ENCODE results near the gene POLDIP2.

Gene POLDIP2

DNA sequence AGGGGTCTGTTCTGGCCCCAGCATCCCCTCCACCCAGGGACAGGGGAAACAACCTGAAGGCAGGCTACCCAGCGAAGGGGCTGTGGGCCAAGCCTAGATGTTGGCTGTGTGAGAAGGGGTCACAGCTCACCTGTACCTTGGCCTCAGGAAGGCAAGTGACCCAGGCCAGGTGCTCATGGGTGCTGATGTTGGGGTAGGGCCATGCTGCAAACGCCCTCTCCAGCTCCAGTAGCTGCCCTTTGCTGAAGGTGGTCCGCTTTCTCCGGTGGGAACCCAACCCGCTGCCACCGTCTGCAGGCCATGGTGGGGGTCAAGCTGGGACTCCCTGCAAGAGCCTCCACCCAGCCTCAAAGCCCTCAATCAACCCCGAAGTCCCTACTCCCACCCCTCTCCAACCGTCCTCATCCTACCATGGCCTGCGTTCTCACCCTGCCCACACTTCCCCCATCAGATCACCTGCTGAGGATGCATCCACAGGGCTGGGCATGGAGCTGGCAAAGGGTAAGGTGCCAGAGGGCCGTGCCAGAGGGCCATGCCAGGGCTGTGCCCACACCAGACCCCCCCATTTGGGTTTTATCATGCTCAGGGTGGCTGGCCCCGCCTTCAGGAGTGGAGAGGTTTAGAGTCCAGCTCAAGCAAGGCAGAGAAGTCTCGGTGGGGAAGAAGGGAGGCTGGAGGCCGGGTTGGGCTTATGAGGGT is 7.5 kb upstream of the POLDIP2 start, which contains the start of gene SEBOX:
Gene SEBOX (minus strand): TSS at position 535 of the 699 bp plus-strand sequence. CDS start 48 bp downstream, at position 487.
- H3K36me3 Mint-ChIP-seq (ENCODE audit: low read depth) = peaks cover 55% of the 10 kb centered on the region
- H3K4me1 Mint-ChIP-seq (ENCODE audit: low read depth) = no peaks in the 10 kb centered on the region
- no peaks in the 10 kb centered on the region for H3K9me3 Mint-ChIP-seq
- no peak within 1 kb of the TSS for H3K27ac Mint-ChIP-seq
- DNase-seq = no peak
- no peaks in the 10 kb centered on the region for H3K27me3 Mint-ChIP-seq
- no peak within 1 kb of the TSS for H3K4me3 Mint-ChIP-seq

DNA sequence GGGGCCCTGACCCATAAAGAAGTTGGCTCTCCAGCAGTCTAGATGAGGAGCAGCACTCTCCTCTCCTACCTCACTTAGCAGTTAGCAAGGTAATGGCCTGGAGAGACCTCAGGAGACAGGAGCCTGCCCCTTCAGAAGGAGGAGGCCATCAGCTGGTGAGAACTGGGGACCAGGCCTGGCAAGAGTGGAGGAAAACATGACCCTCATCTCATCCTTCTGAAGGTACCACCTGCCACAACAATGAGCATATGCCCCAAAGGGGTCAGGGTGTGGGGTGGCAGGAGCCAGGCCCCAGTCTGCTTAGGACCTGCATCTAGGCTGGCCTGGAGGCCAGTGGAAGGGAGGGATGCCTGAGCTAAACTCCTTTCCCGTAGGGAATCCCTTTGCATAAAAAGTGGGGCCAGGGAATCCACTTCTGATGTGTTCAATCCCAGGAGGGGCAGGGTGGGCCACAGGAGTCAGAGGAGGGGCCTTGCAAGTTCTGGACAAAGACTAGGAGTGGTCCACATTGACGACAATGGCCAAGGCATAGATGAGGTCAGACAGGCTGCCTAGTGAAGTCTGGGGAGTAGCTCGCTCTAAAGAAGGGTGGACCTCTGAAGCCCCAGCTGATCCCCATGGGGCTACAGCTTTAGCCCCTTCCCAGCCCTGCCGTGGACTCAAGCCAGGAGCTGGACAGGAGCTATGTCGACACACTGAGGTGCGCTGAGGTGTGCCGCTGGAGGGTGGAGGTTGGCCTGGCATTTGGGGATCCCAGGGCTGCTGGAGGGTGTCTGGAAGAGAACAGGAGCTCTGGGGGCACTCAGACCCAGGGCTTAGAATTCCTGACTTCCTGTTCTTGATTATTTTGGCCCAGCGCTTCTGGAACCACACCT is 6.7 kb upstream of the POLDIP2 start:
- peaks cover 3% of the 10 kb centered on the region for H3K4me1 Mint-ChIP-seq (ENCODE audit: low read depth)
- no peak overlapping the region for H3K4me3 Mint-ChIP-seq
- H3K27ac Mint-ChIP-seq = peak overlapping the region; percentile 37
- peaks cover 61% of the 10 kb centered on the region for H3K36me3 Mint-ChIP-seq (ENCODE audit: low read depth)
- DNase-seq = no peak
- no peaks in the 10 kb centered on the region for H3K27me3 Mint-ChIP-seq
- no peaks in the 10 kb centered on the region for H3K9me3 Mint-ChIP-seq

DNA sequence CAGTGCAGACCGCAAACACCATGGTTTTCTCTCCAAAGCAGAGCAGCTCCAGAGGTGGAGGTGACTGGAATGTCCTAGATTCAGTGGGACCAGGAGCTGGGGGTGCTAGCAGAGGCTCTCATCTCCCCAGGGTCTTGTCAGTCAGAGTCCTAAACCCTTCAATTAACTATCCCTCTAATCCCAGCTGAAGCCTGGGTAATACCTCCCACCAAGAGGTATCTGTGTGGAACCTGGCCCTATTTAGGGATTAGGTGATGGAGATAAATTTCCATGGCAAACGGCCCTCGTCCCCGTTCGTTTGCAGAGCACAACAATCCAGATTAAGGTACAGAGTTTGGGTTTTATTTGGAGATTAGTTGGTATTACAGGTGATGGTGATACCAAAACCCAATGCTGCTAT is 5.9 kb upstream of the POLDIP2 start:
- DNase-seq = no peak
- H3K9me3 Mint-ChIP-seq = no peaks in the 10 kb centered on the region
- H3K27ac Mint-ChIP-seq = no peak overlapping the region
- peaks cover 63% of the 10 kb centered on the region for H3K36me3 Mint-ChIP-seq (ENCODE audit: low read depth)
- H3K4me3 Mint-ChIP-seq = no peak overlapping the region
- H3K27me3 Mint-ChIP-seq = no peaks in the 10 kb centered on the region
- H3K4me1 Mint-ChIP-seq (ENCODE audit: low read depth) = peaks cover 12% of the 10 kb centered on the region

GRCh38 chr17:28357901-28358197 is 522 bp upstream of the POLDIP2 start:
- H3K9me3 Mint-ChIP-seq = no peaks in the 10 kb centered on the region
- peak overlapping the region; percentile 99 for H3K4me3 Mint-ChIP-seq
- H3K27me3 Mint-ChIP-seq = no peaks in the 10 kb centered on the region
- H3K27ac Mint-ChIP-seq = peak overlapping the region; percentile 97
- no peak for DNase-seq
- H3K36me3 Mint-ChIP-seq (ENCODE audit: low read depth) = peaks cover 81% of the 10 kb centered on the region
- peaks cover 36% of the 10 kb centered on the region for H3K4me1 Mint-ChIP-seq (ENCODE audit: low read depth)

DNA sequence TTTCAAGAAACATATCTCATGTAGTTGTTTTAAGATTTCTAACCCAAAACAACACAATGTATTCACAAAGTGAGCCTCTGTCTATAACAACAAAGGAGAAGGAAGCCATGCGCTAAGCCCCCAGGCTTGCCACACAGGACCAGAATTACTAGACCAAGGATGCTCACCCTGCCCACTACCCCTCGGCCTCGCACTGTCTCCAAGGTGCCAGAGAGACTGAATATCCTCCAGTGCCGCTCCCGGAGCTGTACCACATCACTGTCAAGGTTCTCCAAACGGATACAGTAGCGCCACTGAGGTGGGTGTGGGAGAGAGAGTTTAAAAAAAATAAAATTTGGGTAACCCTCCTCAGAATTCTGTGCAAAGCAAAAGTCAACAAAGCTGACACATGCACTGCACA is 7.1 kb downstream of the POLDIP2 start:
- Mint-ChIP-seq H3K4me1 (ENCODE audit: low read depth) (peaks cover 5% of the 10 kb centered on the region), H3K36me3 (ENCODE audit: low read depth) (peaks cover 97% of the 10 kb centered on the region), H3K4me3 (no peak overlapping the region), H3K9me3 (no peaks in the 10 kb centered on the region), H3K27me3 (no peaks in the 10 kb centered on the region), H3K27ac (no peak overlapping the region)
- DNase-seq = no peak

DNA sequence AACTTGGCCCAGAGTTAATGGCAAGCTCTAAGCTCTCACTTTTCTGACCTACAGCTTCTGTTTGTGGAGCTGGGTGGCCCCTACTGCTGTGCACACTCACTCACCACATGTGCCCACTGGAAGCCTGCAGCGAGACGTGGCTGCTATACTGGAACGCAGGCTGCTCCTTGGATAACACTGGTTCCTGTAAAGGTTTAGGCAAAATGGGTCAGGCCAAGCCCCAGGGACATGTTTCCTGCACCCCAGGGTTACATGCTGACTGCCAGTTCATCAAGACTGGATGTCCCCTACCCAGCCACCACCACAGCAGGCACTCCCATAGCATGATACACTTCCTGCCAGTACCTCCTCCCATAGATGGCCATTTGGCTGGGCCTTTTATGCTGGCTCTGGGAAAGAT is 8.3 kb downstream of the POLDIP2 start:
- Mint-ChIP-seq H3K36me3 (ENCODE audit: low read depth) (peaks cover 98% of the 10 kb centered on the region), H3K4me3 (no peak overlapping the region), H3K27me3 (no peaks in the 10 kb centered on the region), H3K4me1 (ENCODE audit: low read depth) (no peaks in the 10 kb centered on the region), H3K9me3 (no peaks in the 10 kb centered on the region), H3K27ac (no peak overlapping the region)
- DNase-seq = no peak

GRCh38 chr17:28347261-28347891 is 10.0 kb downstream of the POLDIP2 start:
- no peak for DNase-seq
- Mint-ChIP-seq H3K9me3 (no peaks in the 10 kb centered on the region), H3K4me3 (no peak overlapping the region), H3K4me1 (ENCODE audit: low read depth) (peaks cover 2% of the 10 kb centered on the region), H3K27me3 (no peaks in the 10 kb centered on the region), H3K27ac (peak overlapping the region; percentile 66), H3K36me3 (ENCODE audit: low read depth) (peaks cover 97% of the 10 kb centered on the region)

GRCh38 chr17:28346746-28347246 is 10.5 kb downstream of the POLDIP2 start:
- H3K27me3 Mint-ChIP-seq = no peaks in the 10 kb centered on the region
- DNase-seq = no peak
- peaks cover 2% of the 10 kb centered on the region for H3K4me1 Mint-ChIP-seq (ENCODE audit: low read depth)
- no peak overlapping the region for H3K27ac Mint-ChIP-seq
- H3K4me3 Mint-ChIP-seq = no peak overlapping the region
- H3K36me3 Mint-ChIP-seq (ENCODE audit: low read depth) = peaks cover 97% of the 10 kb centered on the region
- H3K9me3 Mint-ChIP-seq = no peaks in the 10 kb centered on the region

DNA sequence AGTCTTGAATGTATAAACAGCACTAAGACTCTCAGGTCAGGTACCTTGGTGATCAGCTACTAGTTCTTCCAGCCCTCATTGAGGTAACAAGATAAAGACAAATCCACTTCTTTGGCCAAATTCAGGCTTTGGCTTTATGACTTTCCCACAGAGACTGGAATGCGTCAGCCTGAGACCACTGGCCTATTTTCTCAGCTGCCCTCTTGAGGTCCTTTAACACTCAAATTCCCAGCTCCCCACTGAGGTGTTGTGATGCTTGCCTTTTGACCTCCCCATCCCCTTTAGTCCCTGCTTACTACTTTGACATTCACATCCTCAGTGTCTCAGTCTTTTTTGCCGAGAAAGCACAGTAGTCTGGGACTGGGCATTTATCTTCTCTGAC is 11.1 kb downstream of the POLDIP2 start:
- H3K27me3 Mint-ChIP-seq = no peaks in the 10 kb centered on the region
- no peak for DNase-seq
- H3K36me3 Mint-ChIP-seq (ENCODE audit: low read depth) = peaks cover 97% of the 10 kb centered on the region
- H3K9me3 Mint-ChIP-seq = no peaks in the 10 kb centered on the region
- peak overlapping the region; percentile 66 for H3K27ac Mint-ChIP-seq
- no peak overlapping the region for H3K4me3 Mint-ChIP-seq
- peaks cover 2% of the 10 kb centered on the region for H3K4me1 Mint-ChIP-seq (ENCODE audit: low read depth)

GRCh38 chr17:28345419-28346198 is 11.7 kb downstream of the POLDIP2 start:
- Mint-ChIP-seq H3K36me3 (ENCODE audit: low read depth) (peaks cover 97% of the 10 kb centered on the region), H3K4me1 (ENCODE audit: low read depth) (peaks cover 2% of the 10 kb centered on the region), H3K27ac (peak overlapping the region; percentile 66), H3K4me3 (no peak overlapping the region), H3K9me3 (no peaks in the 10 kb centered on the region), H3K27me3 (no peaks in the 10 kb centered on the region)
- DNase-seq = no peak

DNA sequence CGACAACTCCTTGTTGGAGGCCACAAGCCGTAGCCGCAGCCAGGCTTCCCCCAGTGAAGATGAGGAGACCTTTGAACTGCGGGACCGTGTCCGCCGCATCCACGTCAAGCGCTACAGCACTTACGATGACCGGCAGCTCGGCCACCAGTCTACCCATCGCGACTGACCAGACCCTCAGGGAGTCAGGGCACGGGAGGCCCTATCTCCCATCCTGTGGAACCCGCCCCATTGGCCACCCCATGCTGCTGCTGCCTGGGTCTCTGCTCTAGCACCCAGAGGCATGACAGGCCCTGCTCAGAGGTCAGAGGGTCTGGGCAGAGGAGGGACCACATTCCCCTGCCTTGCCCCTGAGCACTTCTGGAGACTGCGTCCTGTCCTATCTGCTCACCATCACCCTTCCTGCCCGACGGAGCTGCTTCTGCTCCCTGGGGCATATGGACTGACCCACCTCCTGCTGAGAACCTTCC is 12.9 kb downstream of the POLDIP2 start:
- Mint-ChIP-seq H3K27me3 (no peaks in the 10 kb centered on the region), H3K9me3 (no peaks in the 10 kb centered on the region), H3K27ac (peak overlapping the region; percentile 13), H3K36me3 (ENCODE audit: low read depth) (peaks cover 97% of the 10 kb centered on the region), H3K4me1 (ENCODE audit: low read depth) (peaks cover 2% of the 10 kb centered on the region), H3K4me3 (no peak overlapping the region)
- no peak for DNase-seq

GRCh38 chr17:28344011-28344410 is 13.3 kb downstream of the POLDIP2 start:
- Mint-ChIP-seq H3K4me1 (ENCODE audit: low read depth) (peaks cover 2% of the 10 kb centered on the region), H3K27ac (peak overlapping the region; percentile 13), H3K27me3 (no peaks in the 10 kb centered on the region), H3K9me3 (no peaks in the 10 kb centered on the region), H3K4me3 (no peak overlapping the region), H3K36me3 (ENCODE audit: low read depth) (peaks cover 98% of the 10 kb centered on the region)
- DNase-seq = no peak

- no peaks in the 10 kb centered on the region for H3K27me3 Mint-ChIP-seq
- peaks cover 4% of the 10 kb centered on the region for H3K4me1 Mint-ChIP-seq (ENCODE audit: low read depth)
- H3K27ac Mint-ChIP-seq = peak overlapping the region; percentile 13
- no peak overlapping the region for H3K4me3 Mint-ChIP-seq
- no peaks in the 10 kb centered on the region for H3K9me3 Mint-ChIP-seq
- no peak for DNase-seq
- H3K36me3 Mint-ChIP-seq (ENCODE audit: low read depth) = peaks cover 95% of the 10 kb centered on the region
Measured at GRCh38 chr17:28343491-28343932, 13.8 kb downstream of the POLDIP2 start.

GRCh38 chr17:28342313-28342712 is 15.0 kb downstream of the POLDIP2 start:
- no peaks in the 10 kb centered on the region for H3K27me3 Mint-ChIP-seq
- peaks cover 85% of the 10 kb centered on the region for H3K36me3 Mint-ChIP-seq (ENCODE audit: low read depth)
- peaks cover 13% of the 10 kb centered on the region for H3K4me1 Mint-ChIP-seq (ENCODE audit: low read depth)
- no peak for DNase-seq
- H3K9me3 Mint-ChIP-seq = no peaks in the 10 kb centered on the region
- H3K27ac Mint-ChIP-seq = peak overlapping the region; percentile 57
- no peak overlapping the region for H3K4me3 Mint-ChIP-seq
